Caco-2 (cell line): ENCODE results near the gene HES3. TPM values are rescaled to one million over a fixed set of nuclear protein-coding genes. Genes with fewer than 3 reads are reported as not detected.

Experiments used
- BruUV-seq: library from RNA; stranded (reverse); fragments of 400-500 nt; replicated peaks from 2 replicates; lab custom pipeline; 2021; lab: Mats Ljungman, UMichigan
- CTCF ChIA-PET: fragments of 300-600 bp; sonication (Branson Sonifier 250); formaldehyde crosslinking; loops from one replicate; lab custom pipeline; 2022; ENCODE audit warnings: antibody characterized with exemption; lab: Charles Lee
- POLR2A ChIA-PET: fragments of 300-600 bp; sonication (Branson Sonifier 250); formaldehyde crosslinking; loops from one replicate; lab custom pipeline; 2022; ENCODE audit warnings: antibody characterized with exemption; lab: Charles Lee
- DNase-seq, 2 experiments: peaks; one replicate each; pipeline versions ENCODE4 v3.0.0 to v3.0.0-alpha.2; 2020 to 2022
- H3K27me3 ChIP-seq: replicated peaks from 2 replicates; pipeline ENCODE4 v1.6.0; 2011; ENCODE audit warnings: low read length; ENCODE audit not compliant: control insufficient read depth, insufficient read depth
- H3K36me3 ChIP-seq: 2 replicates; pipeline ENCODE4 v1.5.1; 2011; ENCODE audit warnings: low read length; ENCODE audit not compliant: control insufficient read depth, insufficient read depth
- H3K4me1 ChIP-seq: fragments of 250-450 bp; sonication (Bioruptor Pico); 2 replicates; pipeline ENCODE4 v1.5.1; 2020; ENCODE audit warnings: mild to moderate bottlenecking
- H3K4me3 ChIP-seq: 2 replicates; pipeline ENCODE4 v1.5.1; 2011; ENCODE audit warnings: low read depth, mild to moderate bottlenecking, control low read depth, low read length
- H3K9me3 ChIP-seq: fragments of 250-450 bp; sonication (Bioruptor Pico); 2 replicates; pipeline ENCODE4 v1.5.1; 2020; ENCODE audit warnings: mild to moderate bottlenecking, moderate library complexity
- H3K27ac Mint-ChIP-seq: one replicate; pipeline ENCODE4 v1.8.0; 2022; ENCODE audit warnings: mixed read lengths; ENCODE audit not compliant: unreplicated experiment
- H3K27me3 Mint-ChIP-seq: one replicate; pipeline ENCODE4 v1.8.0; 2022; ENCODE audit warnings: mixed read lengths; ENCODE audit not compliant: insufficient read depth, unreplicated experiment
- H3K36me3 Mint-ChIP-seq: one replicate; pipeline ENCODE4 v1.8.0; 2022; ENCODE audit warnings: mild to moderate bottlenecking, mixed read lengths; ENCODE audit not compliant: insufficient read depth, unreplicated experiment
- H3K4me1 Mint-ChIP-seq: one replicate; pipeline ENCODE4 v1.8.0; 2022; ENCODE audit warnings: low read depth, mixed read lengths; ENCODE audit not compliant: unreplicated experiment
- H3K4me3 Mint-ChIP-seq: one replicate; pipeline ENCODE4 v1.8.0; 2022; ENCODE audit warnings: mild to moderate bottlenecking, moderate library complexity, mixed read lengths; ENCODE audit not compliant: unreplicated experiment
- H3K9me3 Mint-ChIP-seq: one replicate; pipeline ENCODE4 v1.8.0; 2022; ENCODE audit warnings: mixed read lengths; ENCODE audit not compliant: unreplicated experiment
- intact Hi-C: fragments of 100-400 bp; cut with micrococcal nuclease; formaldehyde crosslinking; loops from one replicate; pipeline ENCODE4 v1.10.0; 2022; ENCODE audit not compliant: unreplicated experiment
- total RNA-seq: library from RNA; stranded (reverse); gene quantifications from 2 replicates; pipeline ENCODE4 v1.2.3, GENCODE V29; 2022
- TF ChIP-seq, protein P1 (sequence below), 2 experiments: fragments of 200-600 bp in 1 of 2; IDR thresholded peaks; 1 replicate in 1 of 2; 2 replicates in 1 of 2; pipeline versions ENCODE4 v1.5.1 to v1.8.0; 2011 to 2022; ENCODE audit warnings: antibody characterized with exemption in 1 of 2, control low read depth in 1 of 2, inconsistent platforms in 1 of 2, low read depth in 1 of 2, low read length in 1 of 2, mild to moderate bottlenecking in 1 of 2, moderate library complexity in 1 of 2; ENCODE audit not compliant: insufficient read depth in 1 of 2, severe bottlenecking in 1 of 2, unreplicated experiment in 1 of 2

HES3 gene
- total RNA-seq, 1 experiment from 2014 or later = not detected

- BruUV-seq = TSS peak; percentile 32
- intact Hi-C loops = no loop called here
- no peaks in the 10 kb centered on the region for H3K4me1 Mint-ChIP-seq
- H3K27me3 Mint-ChIP-seq = no peaks in the 10 kb centered on the region
- H3K9me3 ChIP-seq = no peaks in the 10 kb centered on the region
- TF ChIP-seq, protein P1, sequence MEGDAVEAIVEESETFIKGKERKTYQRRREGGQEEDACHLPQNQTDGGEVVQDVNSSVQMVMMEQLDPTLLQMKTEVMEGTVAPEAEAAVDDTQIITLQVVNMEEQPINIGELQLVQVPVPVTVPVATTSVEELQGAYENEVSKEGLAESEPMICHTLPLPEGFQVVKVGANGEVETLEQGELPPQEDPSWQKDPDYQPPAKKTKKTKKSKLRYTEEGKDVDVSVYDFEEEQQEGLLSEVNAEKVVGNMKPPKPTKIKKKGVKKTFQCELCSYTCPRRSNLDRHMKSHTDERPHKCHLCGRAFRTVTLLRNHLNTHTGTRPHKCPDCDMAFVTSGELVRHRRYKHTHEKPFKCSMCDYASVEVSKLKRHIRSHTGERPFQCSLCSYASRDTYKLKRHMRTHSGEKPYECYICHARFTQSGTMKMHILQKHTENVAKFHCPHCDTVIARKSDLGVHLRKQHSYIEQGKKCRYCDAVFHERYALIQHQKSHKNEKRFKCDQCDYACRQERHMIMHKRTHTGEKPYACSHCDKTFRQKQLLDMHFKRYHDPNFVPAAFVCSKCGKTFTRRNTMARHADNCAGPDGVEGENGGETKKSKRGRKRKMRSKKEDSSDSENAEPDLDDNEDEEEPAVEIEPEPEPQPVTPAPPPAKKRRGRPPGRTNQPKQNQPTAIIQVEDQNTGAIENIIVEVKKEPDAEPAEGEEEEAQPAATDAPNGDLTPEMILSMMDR (IDR thresholded peaks at IDR 0.05; ENCODE audit: insufficient read depth in 1 of 2, low read depth in 1 of 2, low read length in 1 of 2, severe bottlenecking in 1 of 2, unreplicated experiment in 1 of 2) = no peak
- ChIA-PET CTCF (no interaction called here), POLR2A (interaction anchor here (0.6 kb wide), 2 partner anchors 122 to 387 kb away, joined by 3 read pairs; no protein-coding TSS in a partner anchor)
- H3K4me1 ChIP-seq = peaks cover 34% of the 10 kb centered on the region
- no peak overlapping the region for H3K27ac Mint-ChIP-seq
- no peaks in the 10 kb centered on the region for H3K9me3 Mint-ChIP-seq
- peaks cover 64% of the 10 kb centered on the region for H3K36me3 Mint-ChIP-seq
- no peak for DNase-seq
- no peak overlapping the region for H3K4me3 ChIP-seq
- no peak overlapping the region for H3K4me3 Mint-ChIP-seq
- no peaks in the 10 kb centered on the region for H3K27me3 ChIP-seq
- no peaks in the 10 kb centered on the region for H3K36me3 ChIP-seq
Observed at GRCh38 chr1:6223617-6224016, 20.4 kb upstream of the HES3 start.

- Mint-ChIP-seq H3K9me3 (no peaks in the 10 kb centered on the region), H3K27ac (no peak overlapping the region), H3K4me1 (no peaks in the 10 kb centered on the region), H3K4me3 (no peak overlapping the region), H3K36me3 (peaks cover 74% of the 10 kb centered on the region), H3K27me3 (no peaks in the 10 kb centered on the region)
- TF ChIP-seq, protein P1 (IDR thresholded peaks at IDR 0.05; ENCODE audit: insufficient read depth in 1 of 2, low read depth in 1 of 2, low read length in 1 of 2, severe bottlenecking in 1 of 2, unreplicated experiment in 1 of 2) = no peak
- no peaks in the 10 kb centered on the region for H3K27me3 ChIP-seq
- no peak overlapping the region for H3K4me3 ChIP-seq
- ChIA-PET POLR2A (no interaction called here), CTCF (no interaction called here)
- H3K9me3 ChIP-seq = no peaks in the 10 kb centered on the region
- peaks cover 34% of the 10 kb centered on the region for H3K4me1 ChIP-seq
- intact Hi-C loops = no loop called here
- peak; percentile 40 to 72 for DNase-seq
- H3K36me3 ChIP-seq = no peaks in the 10 kb centered on the region
- BruUV-seq = no TSS peak
Observed at GRCh38 chr1:6224718-6225117, 19.3 kb upstream of the HES3 start.

GRCh38 chr1:6225651-6226050 is 18.3 kb upstream of the HES3 start:
- Histone ChIP-seq H3K36me3 (no peaks in the 10 kb centered on the region), H3K4me1 (peaks cover 28% of the 10 kb centered on the region), H3K27me3 (no peaks in the 10 kb centered on the region), H3K4me3 (no peak overlapping the region), H3K9me3 (no peaks in the 10 kb centered on the region)
- H3K27ac Mint-ChIP-seq = no peak overlapping the region
- intact Hi-C loops = no loop called here
- ChIA-PET POLR2A (no interaction called here), CTCF (no interaction called here)
- peaks cover 79% of the 10 kb centered on the region for H3K36me3 Mint-ChIP-seq
- DNase-seq = no peak
- H3K27me3 Mint-ChIP-seq = no peaks in the 10 kb centered on the region
- H3K4me3 Mint-ChIP-seq = no peak overlapping the region
- H3K4me1 Mint-ChIP-seq = no peaks in the 10 kb centered on the region
- BruUV-seq = no TSS peak
- TF ChIP-seq, protein P1 (IDR thresholded peaks at IDR 0.05; ENCODE audit: insufficient read depth in 1 of 2, low read depth in 1 of 2, low read length in 1 of 2, severe bottlenecking in 1 of 2, unreplicated experiment in 1 of 2) = no peak
- H3K9me3 Mint-ChIP-seq = no peaks in the 10 kb centered on the region
